ENCODE data around the gene NELFB. TPM values are rescaled to one million over a fixed set of nuclear protein-coding genes. Genes with fewer than 3 reads are reported as not detected.

NELFB gene
- total RNA-seq, 1 experiment from 2014 or later, result 17.8 TPM

DNA sequence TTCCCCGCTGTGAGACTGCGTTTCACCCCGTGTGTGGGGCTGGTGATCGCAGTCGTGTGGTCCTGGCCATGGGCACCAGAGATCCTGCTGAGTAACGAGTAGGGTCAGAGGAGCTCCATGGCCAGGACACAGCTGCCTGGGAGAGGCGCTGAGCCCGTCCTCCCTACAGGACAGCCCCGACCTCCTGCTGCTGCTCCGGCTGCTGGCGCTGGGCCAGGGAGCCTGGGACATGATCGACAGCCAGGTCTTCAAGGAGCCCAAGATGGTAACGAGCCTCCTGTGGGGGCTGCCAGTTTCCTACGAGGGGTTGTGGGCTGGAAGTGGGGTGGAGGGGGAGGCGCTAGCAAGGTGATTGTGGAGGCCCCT, 11.0 kb downstream of the NELFB start:
- Histone ChIP-seq H3K27ac (ENCODE audit: low read length) (no peak overlapping the region), H3K79me2 (ENCODE audit: low read length) (0 out of 2 replicates have a peak, but pooled peaks cover 2% of the 10 kb centered on the region), H3K4me1 (ENCODE audit: low read length) (peaks cover 36% of the 10 kb centered on the region), H4K20me1 (ENCODE audit: insufficient read depth, low read depth, low read length) (no peaks in the 10 kb centered on the region), H3K27me3 (ENCODE audit: low read length) (no peaks in the 10 kb centered on the region), H2AFZ (ENCODE audit: low read length) (no peak overlapping the region), H3K9me3 (ENCODE audit: low read length) (no peaks in the 10 kb centered on the region), H3K9me2 (replicated peaks; ENCODE audit: insufficient read depth, low read length) (no peaks in the 10 kb centered on the region), H3K9ac (ENCODE audit: low read length) (no peak overlapping the region), H3K4me2 (ENCODE audit: low read depth, low read length, poor library complexity, severe bottlenecking) (no peak overlapping the region), H3K4me3 (ENCODE audit: low read length) (no peak overlapping the region), H3K36me3 (ENCODE audit: insufficient read depth, low read length) (peaks cover 8% of the 10 kb centered on the region; the same call in 1 of the 2 replicates)
- no peak for DNase-seq

- peaks cover 8% of the 10 kb centered on the region; the same call in 1 of the 2 replicates for H3K36me3 ChIP-seq (ENCODE audit: insufficient read depth, low read length)
- H3K9me2 ChIP-seq (replicated peaks; ENCODE audit: insufficient read depth, low read length), result no peaks in the 10 kb centered on the region
- 0 out of 2 replicates have a peak, but pooled peaks cover 2% of the 10 kb centered on the region for H3K79me2 ChIP-seq (ENCODE audit: low read length)
- no peaks in the 10 kb centered on the region for H3K27me3 ChIP-seq (ENCODE audit: low read length)
- H4K20me1 ChIP-seq (ENCODE audit: insufficient read depth, low read depth, low read length), result no peaks in the 10 kb centered on the region
- H3K9me3 ChIP-seq (ENCODE audit: low read length), result no peaks in the 10 kb centered on the region
- H3K4me1 ChIP-seq (ENCODE audit: low read length), result peaks cover 36% of the 10 kb centered on the region
- peak overlapping the region; percentile 95 for H3K27ac ChIP-seq (ENCODE audit: low read length)
- peak overlapping the region; percentile 72 for H3K9ac ChIP-seq (ENCODE audit: low read length)
- no peak overlapping the region for H2AFZ ChIP-seq (ENCODE audit: low read length)
- DNase-seq, result no peak
- H3K4me3 ChIP-seq (ENCODE audit: low read length), result no peak overlapping the region; the same call in 1 of the 2 replicates
- H3K4me2 ChIP-seq (ENCODE audit: low read depth, low read length, poor library complexity, severe bottlenecking), result no peak overlapping the region
These were observed 11.7 kb downstream of the NELFB start for GRCh38 chr9:137266585-137267453.

DNA sequence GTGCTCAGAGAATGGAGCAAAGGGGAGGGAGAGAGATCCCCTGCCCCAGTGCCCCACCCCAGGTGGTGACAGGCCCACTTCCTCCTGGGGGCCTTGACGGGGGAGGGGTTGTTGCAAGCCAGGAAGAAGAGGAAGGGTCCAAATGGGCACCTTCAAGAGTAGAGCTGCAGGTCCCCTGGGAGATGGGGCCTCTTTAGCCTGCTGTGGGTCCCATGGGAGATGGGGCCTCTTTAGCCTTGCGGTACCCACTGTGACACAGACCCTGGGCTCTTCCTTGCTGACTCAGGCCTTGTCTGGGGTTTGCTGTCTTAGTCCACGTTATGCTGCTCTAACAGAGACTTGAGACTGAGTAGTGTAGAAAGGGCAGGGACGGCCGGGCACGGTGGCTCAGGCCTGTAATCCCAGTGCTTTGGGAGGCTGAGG, 12.8 kb downstream of the NELFB start:
- Histone ChIP-seq H3K4me2 (ENCODE audit: low read depth, low read length, poor library complexity, severe bottlenecking) (peak overlapping the region; percentile 70), H3K9ac (ENCODE audit: low read length) (peak overlapping the region; percentile 72), H3K27me3 (ENCODE audit: low read length) (no peaks in the 10 kb centered on the region), H3K36me3 (ENCODE audit: insufficient read depth, low read length) (peaks cover 8% of the 10 kb centered on the region; the same call in 1 of the 2 replicates), H3K4me3 (ENCODE audit: low read length) (peak overlapping the region; percentile 60), H4K20me1 (ENCODE audit: insufficient read depth, low read depth, low read length) (no peaks in the 10 kb centered on the region), H3K79me2 (ENCODE audit: low read length) (0 out of 2 replicates have a peak, but pooled peaks cover 2% of the 10 kb centered on the region), H3K9me3 (ENCODE audit: low read length) (no peaks in the 10 kb centered on the region), H3K27ac (ENCODE audit: low read length) (peak overlapping the region; percentile 95), H3K9me2 (replicated peaks; ENCODE audit: insufficient read depth, low read length) (no peaks in the 10 kb centered on the region), H3K4me1 (ENCODE audit: low read length) (peaks cover 36% of the 10 kb centered on the region), H2AFZ (ENCODE audit: low read length) (no peak overlapping the region)
- peak; percentile 95 for DNase-seq

DNA sequence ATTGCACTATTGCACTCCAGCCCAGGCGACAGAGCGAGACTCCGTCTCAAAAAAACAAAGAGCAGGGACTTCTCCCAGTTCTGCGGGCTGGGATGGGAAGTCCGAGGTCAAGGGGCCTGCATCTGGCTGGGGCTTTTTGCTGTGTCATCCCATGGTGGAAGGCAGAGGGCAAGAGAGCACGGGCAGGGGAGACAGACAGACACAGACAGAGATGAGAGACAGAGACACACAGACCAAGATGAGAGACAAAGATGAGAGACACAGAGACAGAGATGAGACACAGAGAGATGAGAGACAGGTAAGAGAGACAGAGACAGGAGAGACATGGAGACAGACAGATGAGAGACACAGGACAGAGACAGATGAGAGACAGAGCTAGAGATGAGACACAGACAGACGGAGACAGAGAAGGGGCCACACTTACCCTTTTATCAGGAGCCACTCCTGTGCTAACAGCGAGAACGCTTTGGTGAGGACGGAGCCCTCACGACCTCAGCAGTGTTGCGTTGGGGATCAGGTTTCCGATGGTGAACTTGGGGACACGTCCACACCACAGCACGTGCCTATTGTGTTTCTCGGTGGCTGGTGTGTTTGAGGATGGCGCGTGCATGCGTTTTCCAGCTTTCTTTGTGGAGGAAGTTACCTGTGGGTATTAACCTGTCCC, 13.5 kb downstream of the NELFB start:
- Histone ChIP-seq H2AFZ (ENCODE audit: low read length) (no peak overlapping the region), H3K9ac (ENCODE audit: low read length) (peak overlapping the region; percentile 72), H3K4me2 (ENCODE audit: low read depth, low read length, poor library complexity, severe bottlenecking) (peak overlapping the region; percentile 70), H3K27me3 (ENCODE audit: low read length) (no peaks in the 10 kb centered on the region), H3K4me1 (ENCODE audit: low read length) (peaks cover 41% of the 10 kb centered on the region), H3K9me2 (replicated peaks; ENCODE audit: insufficient read depth, low read length) (no peaks in the 10 kb centered on the region), H3K4me3 (ENCODE audit: low read length) (peak overlapping the region; percentile 60), H3K79me2 (ENCODE audit: low read length) (0 out of 2 replicates have a peak, but pooled peaks cover 2% of the 10 kb centered on the region), H3K9me3 (ENCODE audit: low read length) (no peaks in the 10 kb centered on the region), H3K36me3 (ENCODE audit: insufficient read depth, low read length) (peaks cover 8% of the 10 kb centered on the region; the same call in 1 of the 2 replicates), H4K20me1 (ENCODE audit: insufficient read depth, low read depth, low read length) (no peaks in the 10 kb centered on the region), H3K27ac (ENCODE audit: low read length) (peak overlapping the region; percentile 95)
- DNase-seq, result peak; percentile 61

DNA sequence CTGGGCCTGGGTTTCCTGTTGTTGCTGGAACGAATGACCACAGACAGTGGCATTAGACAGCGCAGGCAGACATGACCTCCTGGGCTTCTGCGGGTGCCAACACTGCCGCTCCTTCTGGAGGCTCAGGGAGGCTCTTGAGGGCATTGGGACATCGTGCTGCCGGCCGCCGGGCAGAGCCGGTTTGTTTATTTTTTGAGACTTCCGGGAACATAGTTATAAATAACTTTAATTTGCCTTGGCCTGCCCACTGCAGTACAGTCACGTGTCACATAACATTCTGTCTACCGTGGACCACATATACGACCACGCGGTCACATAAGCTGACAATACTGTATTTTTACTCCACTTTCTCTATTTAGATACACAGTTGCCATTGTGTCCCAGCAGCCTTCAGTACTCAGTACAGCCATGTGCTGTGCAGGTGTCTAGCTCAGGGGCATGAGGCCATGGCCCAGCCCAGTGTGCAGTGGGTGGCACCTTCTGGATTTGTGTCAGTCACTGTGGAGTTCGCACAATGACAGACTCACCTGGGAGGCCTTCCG, 14.2 kb downstream of the NELFB start:
- H4K20me1 ChIP-seq (ENCODE audit: insufficient read depth, low read depth, low read length), result no peaks in the 10 kb centered on the region
- H3K9ac ChIP-seq (ENCODE audit: low read length), result peak overlapping the region; percentile 72
- H3K27ac ChIP-seq (ENCODE audit: low read length), result peak overlapping the region; percentile 95
- 0 out of 2 replicates have a peak, but pooled peaks cover 2% of the 10 kb centered on the region for H3K79me2 ChIP-seq (ENCODE audit: low read length)
- peak overlapping the region; percentile 60 for H3K4me3 ChIP-seq (ENCODE audit: low read length)
- H3K4me2 ChIP-seq (ENCODE audit: low read depth, low read length, poor library complexity, severe bottlenecking), result peak overlapping the region; percentile 70
- H3K9me2 ChIP-seq (replicated peaks; ENCODE audit: insufficient read depth, low read length), result no peaks in the 10 kb centered on the region
- H3K4me1 ChIP-seq (ENCODE audit: low read length), result peaks cover 48% of the 10 kb centered on the region
- peaks cover 8% of the 10 kb centered on the region; the same call in 1 of the 2 replicates for H3K36me3 ChIP-seq (ENCODE audit: insufficient read depth, low read length)
- H3K9me3 ChIP-seq (ENCODE audit: low read length), result no peaks in the 10 kb centered on the region
- DNase-seq, result peak; percentile 89
- no peaks in the 10 kb centered on the region for H3K27me3 ChIP-seq (ENCODE audit: low read length)
- H2AFZ ChIP-seq (ENCODE audit: low read length), result no peak overlapping the region

DNA sequence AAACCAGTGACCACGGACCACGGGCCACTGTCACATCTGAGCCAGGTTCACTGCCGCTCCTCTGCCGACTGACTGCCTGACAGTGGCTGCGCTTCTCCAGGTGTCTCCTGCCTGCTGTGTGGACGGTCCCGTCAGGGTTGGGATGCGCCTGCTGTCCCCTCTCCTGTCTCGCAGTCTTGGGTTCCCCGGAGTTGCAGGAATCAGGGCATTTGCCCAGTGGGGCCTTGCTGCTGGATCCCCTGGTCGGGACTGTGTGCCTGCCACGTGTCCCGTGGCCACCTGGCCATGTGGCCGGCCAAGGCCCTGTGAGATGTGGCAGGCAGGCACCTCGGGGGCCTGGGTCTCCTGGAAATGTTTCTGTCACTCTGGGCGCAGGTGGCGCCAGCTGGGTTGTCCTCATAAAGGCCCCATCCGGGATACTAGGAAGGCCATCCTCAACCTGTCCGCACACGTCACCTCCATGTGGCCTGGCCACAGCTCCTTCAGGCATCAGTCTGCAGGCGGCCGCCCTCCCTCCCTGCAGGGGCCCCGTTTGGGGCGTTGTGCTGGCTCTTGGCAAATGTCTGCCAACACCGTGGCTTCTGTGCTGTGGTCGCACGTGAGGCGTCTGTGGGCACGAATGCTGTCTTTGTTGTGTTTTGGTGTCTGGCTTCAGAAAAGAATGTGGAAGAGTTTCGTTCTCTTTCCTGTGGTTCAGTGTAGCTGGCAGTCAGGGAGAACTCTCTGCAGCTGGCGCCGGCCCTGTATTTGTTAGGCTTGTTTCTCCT, 16.0 kb downstream of the NELFB start:
- H4K20me1 ChIP-seq (ENCODE audit: insufficient read depth, low read depth, low read length), result no peaks in the 10 kb centered on the region
- H3K36me3 ChIP-seq (ENCODE audit: insufficient read depth, low read length), result peaks cover 6% of the 10 kb centered on the region; the same call in 1 of the 2 replicates
- H3K4me1 ChIP-seq (ENCODE audit: low read length), result peaks cover 66% of the 10 kb centered on the region
- H3K9me2 ChIP-seq (replicated peaks; ENCODE audit: insufficient read depth, low read length), result no peaks in the 10 kb centered on the region
- no peak overlapping the region for H3K9ac ChIP-seq (ENCODE audit: low read length)
- H3K4me3 ChIP-seq (ENCODE audit: low read length), result no peak overlapping the region
- 0 out of 2 replicates have a peak, but pooled peaks cover 2% of the 10 kb centered on the region for H3K79me2 ChIP-seq (ENCODE audit: low read length)
- no peaks in the 10 kb centered on the region for H3K27me3 ChIP-seq (ENCODE audit: low read length)
- H3K27ac ChIP-seq (ENCODE audit: low read length), result no peak overlapping the region
- no peaks in the 10 kb centered on the region for H3K9me3 ChIP-seq (ENCODE audit: low read length)
- H2AFZ ChIP-seq (ENCODE audit: low read length), result no peak overlapping the region
- no peak for DNase-seq
- H3K4me2 ChIP-seq (ENCODE audit: low read depth, low read length, poor library complexity, severe bottlenecking), result no peak overlapping the region

DNA sequence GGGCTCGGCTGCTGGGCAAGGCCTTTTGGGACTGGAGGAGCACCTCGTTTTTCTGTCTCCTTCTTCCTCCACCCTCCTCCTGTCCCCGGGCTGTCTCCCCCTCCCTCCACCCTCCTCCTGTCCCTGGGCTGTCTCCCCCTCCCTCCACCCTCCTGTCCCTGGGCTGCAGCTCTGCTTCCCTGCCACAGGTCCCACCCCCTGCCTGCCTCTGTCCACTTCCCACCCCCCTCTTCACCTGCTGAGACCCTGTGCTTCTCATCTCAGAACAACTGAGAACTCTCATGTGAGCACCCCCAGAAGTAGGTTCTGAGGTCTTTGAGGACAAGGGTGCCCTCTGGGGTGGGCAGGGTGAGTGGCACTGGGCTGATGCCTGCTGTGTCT, 16.6 kb downstream of the NELFB start:
- DNase-seq, result no peak
- no peak overlapping the region for H3K27ac ChIP-seq (ENCODE audit: low read length)
- peaks cover 6% of the 10 kb centered on the region; the same call in 1 of the 2 replicates for H3K36me3 ChIP-seq (ENCODE audit: insufficient read depth, low read length)
- 0 out of 2 replicates have a peak, but pooled peaks cover 2% of the 10 kb centered on the region for H3K79me2 ChIP-seq (ENCODE audit: low read length)
- no peak overlapping the region for H3K4me3 ChIP-seq (ENCODE audit: low read length)
- H3K4me1 ChIP-seq (ENCODE audit: low read length), result peaks cover 68% of the 10 kb centered on the region
- H4K20me1 ChIP-seq (ENCODE audit: insufficient read depth, low read depth, low read length), result no peaks in the 10 kb centered on the region
- no peaks in the 10 kb centered on the region for H3K9me2 ChIP-seq (replicated peaks; ENCODE audit: insufficient read depth, low read length)
- no peak overlapping the region for H3K9ac ChIP-seq (ENCODE audit: low read length)
- no peaks in the 10 kb centered on the region for H3K27me3 ChIP-seq (ENCODE audit: low read length)
- H3K9me3 ChIP-seq (ENCODE audit: low read length), result no peaks in the 10 kb centered on the region
- H3K4me2 ChIP-seq (ENCODE audit: low read depth, low read length, poor library complexity, severe bottlenecking), result no peak overlapping the region
- H2AFZ ChIP-seq (ENCODE audit: low read length), result no peak overlapping the region

Measured in Karpas-422 (cell line).